H9 (cell line): ENCODE measurements around the gene GATA5. TPM values are rescaled to one million over a fixed set of nuclear protein-coding genes. Genes with fewer than 3 reads are reported as not detected.
"Not testable (repeated sequence)": the region's sequence is repeated elsewhere in the genome, so short reads cannot be mapped to it uniquely, and the experiment has no call there.

Experiments
- DNase-seq: peaks from one replicate; pipeline ENCODE4 v3.0.0-alpha.2; 2017
- H2AFZ ChIP-seq: one replicate; pipeline ENCODE4 v1.6.1; 2013; ENCODE audit warnings: mild to moderate bottlenecking, low read length, control low read depth, moderate library complexity
- H2AK5ac ChIP-seq: 2 replicates; pipeline ENCODE4 v1.6.1; 2013; ENCODE audit warnings: low read length, control low read depth, mixed read lengths; ENCODE audit not compliant: insufficient read length
- H2BK120ac ChIP-seq: one replicate; pipeline ENCODE4 v1.6.1; 2013; ENCODE audit warnings: low read depth, mild to moderate bottlenecking, low read length, control low read depth, inconsistent platforms; ENCODE audit not compliant: poor library complexity, severe bottlenecking
- H2BK12ac ChIP-seq: 2 replicates; pipeline ENCODE4 v1.6.1; 2013; ENCODE audit warnings: low read length, control low read depth, mixed read lengths, low read depth; ENCODE audit not compliant: insufficient read length
- H2BK15ac ChIP-seq: 2 replicates; pipeline ENCODE4 v1.6.1; 2013; ENCODE audit warnings: low read depth, low read length, control low read depth
- H2BK20ac ChIP-seq: one replicate; pipeline ENCODE4 v1.6.1; 2013; ENCODE audit warnings: low read depth, mild to moderate bottlenecking, low read length, control low read depth, inconsistent platforms; ENCODE audit not compliant: poor library complexity, severe bottlenecking
- H2BK5ac ChIP-seq: 2 replicates; pipeline ENCODE4 v1.6.1; 2013; ENCODE audit warnings: low read length, control low read depth, mixed read lengths; ENCODE audit not compliant: insufficient read length
- H3K14ac ChIP-seq: 2 replicates; pipeline ENCODE4 v1.6.1; 2013; ENCODE audit warnings: low read length, control low read depth; ENCODE audit not compliant: insufficient read depth
- H3K18ac ChIP-seq: 2 replicates; pipeline ENCODE4 v1.6.1; 2013; ENCODE audit warnings: low read depth, mild to moderate bottlenecking, mixed read lengths, low read length, control low read depth; ENCODE audit not compliant: insufficient read length
- H3K23ac ChIP-seq: 2 replicates; pipeline ENCODE4 v1.6.1; 2013; ENCODE audit warnings: low read length, control low read depth, mixed read lengths, low read depth; ENCODE audit not compliant: insufficient read length
- H3K23me2 ChIP-seq: 2 replicates; pipeline ENCODE4 v1.6.1; 2013; ENCODE audit warnings: low read depth, mild to moderate bottlenecking, mixed read lengths, low read length, control low read depth; ENCODE audit not compliant: insufficient read length, poor library complexity, severe bottlenecking
- H3K27ac ChIP-seq: 2 replicates; pipeline ENCODE4 v1.5.1; 2013; ENCODE audit warnings: low read length, control low read depth, mixed read lengths, low read depth; ENCODE audit not compliant: insufficient read length
- H3K27me3 ChIP-seq: 2 replicates; pipeline ENCODE4 v1.6.1; 2013; ENCODE audit warnings: low read length, control low read depth, inconsistent platforms; ENCODE audit not compliant: insufficient read depth
- H3K4ac ChIP-seq: 2 replicates; pipeline ENCODE4 v1.6.1; 2013; ENCODE audit warnings: low read depth, mild to moderate bottlenecking, control low read depth, inconsistent platforms, low read length, moderate library complexity
- H3K4me1 ChIP-seq: 2 replicates; pipeline ENCODE4 v1.6.1; 2013; ENCODE audit warnings: low read length, control low read depth, inconsistent platforms; ENCODE audit not compliant: insufficient read depth
- H3K4me2 ChIP-seq: 2 replicates; pipeline ENCODE4 v1.6.1; 2013; ENCODE audit warnings: low read length, control low read depth, mixed read lengths; ENCODE audit not compliant: insufficient read length, insufficient read depth
- H3K56ac ChIP-seq: 2 replicates; pipeline ENCODE4 v1.6.1; 2013; ENCODE audit warnings: low read depth, mild to moderate bottlenecking, mixed read lengths, low read length, control low read depth; ENCODE audit not compliant: insufficient read length
- H3K79me1 ChIP-seq: 2 replicates; pipeline ENCODE4 v1.6.1; 2013; ENCODE audit warnings: low read depth, mild to moderate bottlenecking, moderate library complexity, low read length, control low read depth, inconsistent platforms; ENCODE audit not compliant: insufficient read depth, poor library complexity, severe bottlenecking
- H3K79me2 ChIP-seq: 2 replicates; pipeline ENCODE4 v1.6.1; 2013; ENCODE audit warnings: low read length, control low read depth, inconsistent platforms; ENCODE audit not compliant: insufficient read depth
- H3K9ac ChIP-seq: 2 replicates; pipeline ENCODE4 v1.6.1; 2013; ENCODE audit warnings: low read length, control low read depth, mixed read lengths; ENCODE audit not compliant: insufficient read length; ENCODE audit errors: extremely low read depth
- H3K9me3 ChIP-seq: one replicate; pipeline ENCODE4 v1.6.1; 2013; ENCODE audit warnings: low read depth, low read length, inconsistent platforms; ENCODE audit not compliant: control insufficient read depth
- H3T11ph ChIP-seq: one replicate; pipeline ENCODE4 v1.6.1; 2013; ENCODE audit warnings: mild to moderate bottlenecking, low read length, control low read depth, inconsistent platforms
- H4K20me1 ChIP-seq: one replicate; pipeline ENCODE4 v1.6.1; 2013; ENCODE audit not compliant: control insufficient read depth, insufficient read length, insufficient read depth
- H4K5ac ChIP-seq: 2 replicates; pipeline ENCODE4 v1.6.1; 2013; ENCODE audit warnings: low read depth, mild to moderate bottlenecking, mixed read lengths, low read length, control low read depth; ENCODE audit not compliant: insufficient read length
- H4K8ac ChIP-seq: replicated peaks from 2 replicates; pipeline ENCODE4 v1.6.1; 2013; ENCODE audit warnings: low read length, control low read depth, mixed read lengths, low read depth; ENCODE audit not compliant: insufficient read length
- H4K91ac ChIP-seq: 2 replicates; pipeline ENCODE4 v1.6.1; 2013; ENCODE audit warnings: low read depth, mild to moderate bottlenecking, moderate library complexity, mixed read lengths, low read length, control low read depth; ENCODE audit not compliant: insufficient read length
- H3K27ac Mint-ChIP-seq, 3 experiments: 2 replicates in 2 of 3; 3 replicates in 1 of 3; pipeline ENCODE4 v1.8.0; 2020 to 2021; ENCODE audit warnings: mixed read lengths in 3 of 3, mild to moderate bottlenecking in 1 of 3, moderate library complexity in 1 of 3
- H3K27me3 Mint-ChIP-seq: 2 replicates; pipeline ENCODE4 v1.8.0; 2021; ENCODE audit warnings: low read depth, mild to moderate bottlenecking, moderate library complexity, mixed read lengths
- H3K36me3 Mint-ChIP-seq, 3 experiments: 2 replicates in 2 of 3; 3 replicates in 1 of 3; pipeline ENCODE4 v1.8.0; 2020 to 2021; ENCODE audit warnings: low read depth in 3 of 3, mixed read lengths in 3 of 3; ENCODE audit not compliant: insufficient read depth in 1 of 3
- H3K4me1 Mint-ChIP-seq, 2 experiments: 2 replicates each; pipeline ENCODE4 v1.8.0; 2020; ENCODE audit warnings: mixed read lengths in 2 of 2
- H3K4me3 Mint-ChIP-seq, 2 experiments: 2 replicates in 1 of 2; 3 replicates in 1 of 2; pipeline ENCODE4 v1.8.0; 2020 to 2021; ENCODE audit warnings: mild to moderate bottlenecking in 2 of 2, mixed read lengths in 2 of 2, moderate library complexity in 1 of 2
- H3K9me3 Mint-ChIP-seq, 2 experiments: 2 replicates in 1 of 2; 3 replicates in 1 of 2; pipeline ENCODE4 v1.8.0; 2020; ENCODE audit warnings: mild to moderate bottlenecking in 2 of 2, mixed read lengths in 2 of 2, moderate library complexity in 1 of 2
- WGBS: extraction: QIAGEN DNeasy Blood & Tissue Kit; methylation state at CpG from one replicate; pipeline ENCODE4 v1.1.7; 2013; ENCODE audit warnings: missing lambda C conversion rate, low lambda C conversion rate, mixed read lengths; ENCODE audit not compliant: insufficient read length; ENCODE audit errors: extremely low coverage; 5-methylcytosine and 5-hydroxymethylcytosine counted together
- total RNA-seq: library from RNA; stranded (reverse); gene quantifications from 2 replicates; pipeline ENCODE4 v1.2.1, GENCODE V29; 2021
- TF ChIP-seq, protein P1 (sequence below): fragments of 200-600 bp; sonication (generic); conservative IDR thresholded peaks from 3 replicates; pipeline ENCODE4 v1.8.0; 2021; ENCODE audit warnings: antibody characterized with exemption, mild to moderate bottlenecking

Gene GATA5
- total RNA-seq, 1 experiment from 2014 or later, result 0.24 TPM

DNA sequence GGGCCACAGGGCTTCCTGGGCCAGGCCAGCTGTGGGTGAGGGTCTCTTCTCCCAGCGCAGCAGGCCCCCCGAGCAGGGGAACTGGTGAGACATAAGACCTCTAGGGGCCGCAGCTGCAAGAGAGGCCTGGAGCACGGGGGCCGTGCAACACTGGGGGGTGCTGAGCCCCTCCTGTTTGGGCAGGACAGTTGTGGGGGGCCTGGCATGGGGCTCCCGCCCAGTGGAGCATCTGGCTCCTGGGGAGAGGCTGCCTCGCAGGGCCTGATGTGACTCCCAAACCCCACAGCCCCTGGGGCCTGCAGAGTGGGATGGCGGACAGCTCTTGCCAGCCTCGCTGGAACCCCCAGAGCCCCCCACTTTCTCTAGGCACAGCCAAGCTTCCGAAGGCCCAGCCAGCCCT lies 16.9 kb upstream of the GATA5 start:
- Histone ChIP-seq H2BK120ac (no peak overlapping the region), H2BK15ac (no peak overlapping the region), H3K4ac (no peak overlapping the region), H4K91ac (no peak overlapping the region), H3K4me1 (no peaks in the 10 kb centered on the region), H2AK5ac (no peak overlapping the region), H3K27ac (no peak overlapping the region), H3K18ac (no peak overlapping the region), H2AFZ (no peak overlapping the region), H2BK20ac (no peak overlapping the region), H3K23me2 (no peaks in the 10 kb centered on the region), H3T11ph (no peak overlapping the region), H4K8ac (no peak overlapping the region), H3K9ac (no peak overlapping the region), H3K23ac (no peak overlapping the region), H3K4me2 (no peak overlapping the region), H3K56ac (no peak overlapping the region), H3K79me2 (no peaks in the 10 kb centered on the region), H4K5ac (no peak overlapping the region), H3K79me1 (no peaks in the 10 kb centered on the region), H2BK12ac (no peak overlapping the region), H3K27me3 (no peaks in the 10 kb centered on the region; the same call in 1 of the 2 replicates), H2BK5ac (no peak overlapping the region), H4K20me1 (no peaks in the 10 kb centered on the region), H3K14ac (no peak overlapping the region), H3K9me3 (no peaks in the 10 kb centered on the region)
- Mint-ChIP-seq H3K27ac (peak overlapping the region in 1 of 3 experiments; percentile 16; a peak in 1 of 7 replicates), H3K4me3 (no peak overlapping the region), H3K27me3 (peaks cover 29% of the 10 kb centered on the region), H3K9me3 (no peaks in the 10 kb centered on the region; a peak in 2 of 5 replicates), H3K4me1 (peaks cover 6 to 11% of the 10 kb centered on the region in 2 experiments; a peak in 3 of 4 replicates), H3K36me3 (no peaks in the 10 kb centered on the region)
- no peak for DNase-seq
- no CpG with 5 or more reads among the region's 10 CpGs for WGBS
- TF ChIP-seq, protein P1, sequence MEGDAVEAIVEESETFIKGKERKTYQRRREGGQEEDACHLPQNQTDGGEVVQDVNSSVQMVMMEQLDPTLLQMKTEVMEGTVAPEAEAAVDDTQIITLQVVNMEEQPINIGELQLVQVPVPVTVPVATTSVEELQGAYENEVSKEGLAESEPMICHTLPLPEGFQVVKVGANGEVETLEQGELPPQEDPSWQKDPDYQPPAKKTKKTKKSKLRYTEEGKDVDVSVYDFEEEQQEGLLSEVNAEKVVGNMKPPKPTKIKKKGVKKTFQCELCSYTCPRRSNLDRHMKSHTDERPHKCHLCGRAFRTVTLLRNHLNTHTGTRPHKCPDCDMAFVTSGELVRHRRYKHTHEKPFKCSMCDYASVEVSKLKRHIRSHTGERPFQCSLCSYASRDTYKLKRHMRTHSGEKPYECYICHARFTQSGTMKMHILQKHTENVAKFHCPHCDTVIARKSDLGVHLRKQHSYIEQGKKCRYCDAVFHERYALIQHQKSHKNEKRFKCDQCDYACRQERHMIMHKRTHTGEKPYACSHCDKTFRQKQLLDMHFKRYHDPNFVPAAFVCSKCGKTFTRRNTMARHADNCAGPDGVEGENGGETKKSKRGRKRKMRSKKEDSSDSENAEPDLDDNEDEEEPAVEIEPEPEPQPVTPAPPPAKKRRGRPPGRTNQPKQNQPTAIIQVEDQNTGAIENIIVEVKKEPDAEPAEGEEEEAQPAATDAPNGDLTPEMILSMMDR, result no peak

DNA sequence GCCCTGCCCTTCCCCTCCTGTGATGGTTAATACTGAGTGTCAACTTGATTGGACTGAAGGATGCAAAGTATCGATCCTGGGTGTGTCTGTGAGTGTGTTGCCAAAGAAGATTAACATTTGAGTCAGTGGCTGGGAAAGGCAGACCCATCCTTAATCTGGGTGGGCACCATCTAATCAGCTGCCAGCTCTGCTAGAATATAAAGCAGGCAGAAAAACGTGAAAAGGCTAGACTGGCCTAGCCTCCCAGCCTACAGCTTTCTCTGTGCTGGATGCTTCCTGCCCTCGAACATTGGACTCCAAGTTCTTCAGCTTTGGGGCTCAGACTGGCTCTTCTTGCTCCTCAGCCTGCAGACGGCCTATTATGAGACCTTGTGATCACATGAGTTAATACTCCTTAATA lies 15.0 kb upstream of the GATA5 start:
- DNase-seq, H2BK120ac ChIP-seq, H3K4me3 Mint-ChIP-seq, H3K18ac ChIP-seq, H4K20me1 ChIP-seq, H4K5ac ChIP-seq, H3K14ac ChIP-seq, H2BK5ac ChIP-seq, H3K4me2 ChIP-seq, H3K36me3 Mint-ChIP-seq, H2BK20ac ChIP-seq, H2BK15ac ChIP-seq, H3K79me1 ChIP-seq, H3K4ac ChIP-seq, H3K79me2 ChIP-seq, H3K9me3 Mint-ChIP-seq, H2AK5ac ChIP-seq, H2AFZ ChIP-seq, H3K27me3 ChIP-seq, H3K23ac ChIP-seq, H3K27ac ChIP-seq, H3T11ph ChIP-seq, H3K9ac ChIP-seq, H3K23me2 ChIP-seq, H3K9me3 ChIP-seq, H4K8ac ChIP-seq, H3K56ac ChIP-seq, H3K4me1 ChIP-seq, H2BK12ac ChIP-seq, H3K27ac Mint-ChIP-seq, H4K91ac ChIP-seq: not testable (repeated sequence)
- peaks cover 4 to 20% of the 10 kb centered on the region in 2 experiments; a peak in 3 of 4 replicates for H3K4me1 Mint-ChIP-seq
- peaks cover 37% of the 10 kb centered on the region for H3K27me3 Mint-ChIP-seq
- no CpG with 5 or more reads among the region's 4 CpGs for WGBS
